Smooth muscle cell (in vitro differentiated cells): ENCODE data around the gene RFPL2. TPM values are rescaled to one million over a fixed set of nuclear protein-coding genes. Genes with fewer than 3 reads are reported as not detected.
"Not testable (repeated sequence)": the region's sequence is repeated elsewhere in the genome, so short reads cannot be mapped to it uniquely, and the experiment has no call there.

Source experiments
- DNase-seq: peaks from one replicate; lab custom pipeline; 2025; ENCODE audit not compliant: unreplicated experiment; lab: John Stamatoyannopoulos, UW
- H2AFZ ChIP-seq: fragments of 200-600 bp; sonication (generic); 2 replicates; pipeline ENCODE4 v1.6.0; 2016; ENCODE audit warnings: antibody characterized with exemption, low read depth, mild to moderate bottlenecking
- H3F3A ChIP-seq: fragments of 200-600 bp; sonication (generic); 2 replicates; pipeline ENCODE4 v1.6.0; 2017; ENCODE audit warnings: antibody characterized with exemption, low read depth
- H3K27ac ChIP-seq: fragments of 200-600 bp; sonication (generic); 2 replicates; pipeline ENCODE4 v1.5.1; 2016; ENCODE audit warnings: low read depth, mild to moderate bottlenecking
- H3K27me3 ChIP-seq: fragments of 200-600 bp; sonication (generic); 2 replicates; pipeline ENCODE4 v1.6.1; 2016; ENCODE audit warnings: low read depth, mild to moderate bottlenecking
- H3K36me3 ChIP-seq: fragments of 200-600 bp; sonication (generic); 2 replicates; pipeline ENCODE4 v1.5.1; 2016; ENCODE audit warnings: low read depth
- H3K4me1 ChIP-seq: fragments of 200-600 bp; sonication (generic); 2 replicates; pipeline ENCODE4 v1.5.1; 2016; ENCODE audit warnings: low read depth
- H3K4me2 ChIP-seq: fragments of 200-600 bp; sonication (generic); 2 replicates; pipeline ENCODE4 v1.6.0; 2016; ENCODE audit warnings: mild to moderate bottlenecking
- H3K4me3 ChIP-seq: fragments of 200-600 bp; sonication (generic); 2 replicates; pipeline ENCODE4 v1.5.1; 2016; ENCODE audit warnings: mild to moderate bottlenecking
- H3K79me2 ChIP-seq: fragments of 200-600 bp; sonication (generic); 2 replicates; pipeline ENCODE4 v1.6.0; 2016; ENCODE audit warnings: low read depth, mild to moderate bottlenecking
- H3K9ac ChIP-seq: fragments of 200-600 bp; sonication (generic); 2 replicates; pipeline ENCODE4 v1.6.0; 2016; ENCODE audit warnings: low read depth
- H3K9me3 ChIP-seq: fragments of 200-600 bp; sonication (generic); replicated peaks from 2 replicates; pipeline ENCODE4 v1.5.1; 2016; ENCODE audit warnings: low read depth
- H4K20me1 ChIP-seq: fragments of 200-600 bp; sonication (generic); 2 replicates; pipeline ENCODE4 v1.6.0; 2016; ENCODE audit warnings: low read depth
- CTCF ChIP-seq: fragments of 200-600 bp; sonication (generic); IDR thresholded peaks from 2 replicates; pipeline ENCODE4 v1.5.1; 2017; ENCODE audit warnings: borderline replicate concordance, mild to moderate bottlenecking, antibody characterized with exemption; ENCODE audit not compliant: insufficient read depth, poor library complexity, severe bottlenecking
- WGBS: methylation state at CpG from one replicate; pipeline ENCODE4 v1.1.7; 2016; ENCODE audit warnings: low lambda C conversion rate; 5-methylcytosine and 5-hydroxymethylcytosine counted together
- polyA plus RNA-seq: library from polyadenylated mRNA; unstranded; fragments of >200 nt; fragmentation: Nextera tagmentation; extraction: Ambion mirVana; gene quantifications from 2 replicates; pipeline ENCODE4 v1.2.1, GENCODE V29; 2016
- small RNA-seq: library from RNA; depleted of rRNA; stranded (forward); fragments of <200 nt; gene quantifications from one replicate; pipeline ENCODE3, GENCODE V24; 2014
- total RNA-seq: library from RNA; depleted of rRNA; stranded (reverse); fragments of >200 nt; gene quantifications from 2 replicates; pipeline ENCODE4 v1.2.3, GENCODE V29; 2014

Gene RFPL2
- total and polyA plus RNA-seq, 2 experiments from 2014 or later, result not detected

- Histone ChIP-seq H3K79me2 (no peaks in the 10 kb centered on the region), H3K4me3 (no peak overlapping the region), H3K9me3 (no peaks in the 10 kb centered on the region), H3K36me3 (no peaks in the 10 kb centered on the region), H3K9ac (no peak overlapping the region), H3F3A (no peaks in the 10 kb centered on the region), H4K20me1 (no peaks in the 10 kb centered on the region), H3K4me2 (no peak overlapping the region), H3K27ac (no peak overlapping the region), H2AFZ (no peak overlapping the region), H3K4me1 (no peaks in the 10 kb centered on the region), H3K27me3 (no peaks in the 10 kb centered on the region)
- WGBS, result 88% methylated on average over 6 of the region's 6 CpGs
- DNase-seq, result no peak
- no peak for TF ChIP-seq CTCF
Observed at GRCh38 chr22:32144496-32145274, 60.2 kb downstream of the RFPL2 start.

GRCh38 chr22:32142600-32142999, 62.3 kb downstream of the RFPL2 start:
- no peak for TF ChIP-seq CTCF
- Histone ChIP-seq H4K20me1 (no peaks in the 10 kb centered on the region), H2AFZ (no peak overlapping the region), H3K27ac (no peak overlapping the region), H3K4me2 (no peak overlapping the region), H3K36me3 (no peaks in the 10 kb centered on the region), H3K27me3 (no peaks in the 10 kb centered on the region), H3K4me3 (no peak overlapping the region), H3K9ac (no peak overlapping the region), H3K9me3 (no peaks in the 10 kb centered on the region), H3K79me2 (no peaks in the 10 kb centered on the region), H3K4me1 (no peaks in the 10 kb centered on the region), H3F3A (no peaks in the 10 kb centered on the region)
- DNase-seq, result no peak

- H4K20me1 ChIP-seq, H3K4me1 ChIP-seq, H3K27me3 ChIP-seq, H3K4me3 ChIP-seq, H3K79me2 ChIP-seq, H3K4me2 ChIP-seq, H3K36me3 ChIP-seq, H3K27ac ChIP-seq, H3K9ac ChIP-seq, DNase-seq, H3F3A ChIP-seq, H3K9me3 ChIP-seq, H2AFZ ChIP-seq: not testable (repeated sequence)
- 44% methylated on average over 2 of the region's 6 CpGs for WGBS
- TF ChIP-seq CTCF, result peak; percentile 39
Observed at GRCh38 chr22:32140688-32141087, 64.2 kb downstream of the RFPL2 start.

Small RNAs within 50 kb of the gene (small RNA-seq; reads per million reads assigned to genes)
- gene RF02171, result not detected

Other genes with a start within 250 kb of the RFPL2 start
- 0.67 TPM in 1 of 2 replicates, not detected in the other for gene SLC5A1, start 161.8 kb downstream of the RFPL2 start, total RNA-seq
- not detected in 2 replicates for gene SLC5A1, start 161.8 kb downstream of the RFPL2 start, polyA plus RNA-seq
- not detected in 2 replicates for gene C22orf42, start 45.8 kb downstream of the RFPL2 start, total RNA-seq
- not detected in 2 replicates for gene C22orf42, start 45.8 kb downstream of the RFPL2 start, polyA plus RNA-seq
- not detected in 2 replicates for gene SLC5A4, start 50.3 kb upstream of the RFPL2 start, total RNA-seq
- not detected in 2 replicates for gene SLC5A4, start 50.3 kb upstream of the RFPL2 start, polyA plus RNA-seq
- gene RFPL3, start 152.8 kb upstream of the RFPL2 start, total RNA-seq, result not detected in 2 replicates
- gene RFPL3, start 152.8 kb upstream of the RFPL2 start, polyA plus RNA-seq, result 0.26 TPM in 1 of 2 replicates, not detected in the other
- 120 and 175 TPM in 2 replicates for gene RTCB, start 207.2 kb upstream of the RFPL2 start, total RNA-seq
- gene RTCB, start 207.2 kb upstream of the RFPL2 start, polyA plus RNA-seq, result 105 and 106 TPM in 2 replicates